ENCODE results near the gene PTPRK.

PTPRK gene

GRCh38 chr6:128062882-128063603, 457.4 kb downstream of the PTPRK start:
- DNase-seq, result no peak

- no peak for DNase-seq
These were observed 462.5 kb downstream of the PTPRK start for GRCh38 chr6:128057946-128058345.

- no peak for DNase-seq
These were observed 462.9 kb downstream of the PTPRK start for GRCh38 chr6:128057541-128057940.

GRCh38 chr6:128053109-128053508, 467.3 kb downstream of the PTPRK start:
- DNase-seq, result no peak

GRCh38 chr6:128047989-128048388, 472.4 kb downstream of the PTPRK start:
- DNase-seq, result no peak

GRCh38 chr6:128046033-128046432, 474.4 kb downstream of the PTPRK start:
- DNase-seq, result no peak

GRCh38 chr6:128039543-128039942, 480.9 kb downstream of the PTPRK start:
- DNase-seq, result no peak

GRCh38 chr6:128036808-128037570, 483.4 kb downstream of the PTPRK start:
- no peak for DNase-seq

GRCh38 chr6:128033156-128033555, 487.2 kb downstream of the PTPRK start:
- no peak for DNase-seq

GRCh38 chr6:128032042-128032441, 488.4 kb downstream of the PTPRK start:
- no peak for DNase-seq

GRCh38 chr6:128029826-128030225, 490.6 kb downstream of the PTPRK start:
- no peak for DNase-seq

GRCh38 chr6:128028183-128028582, 492.2 kb downstream of the PTPRK start:
- DNase-seq, result no peak

GRCh38 chr6:128025478-128025877, 494.9 kb downstream of the PTPRK start:
- DNase-seq, result no peak

GRCh38 chr6:128024969-128025368, 495.4 kb downstream of the PTPRK start:
- DNase-seq, result no peak

GRCh38 chr6:128024046-128024445, 496.4 kb downstream of the PTPRK start:
- no peak for DNase-seq

- DNase-seq, result no peak
These were observed 501.6 kb downstream of the PTPRK start for GRCh38 chr6:128018821-128019220.

GRCh38 chr6:128017288-128017687, 503.1 kb downstream of the PTPRK start:
- no peak for DNase-seq

GRCh38 chr6:128007658-128008057, 512.7 kb downstream of the PTPRK start:
- DNase-seq, result no peak

GRCh38 chr6:128005009-128005408, 515.4 kb downstream of the PTPRK start:
- DNase-seq, result no peak

- DNase-seq, result no peak
These were observed 520.0 kb downstream of the PTPRK start for GRCh38 chr6:128000363-128000762.

- no peak for DNase-seq
These were observed 521.4 kb downstream of the PTPRK start for GRCh38 chr6:127998985-127999384.

- no peak for DNase-seq
These were observed 522.8 kb downstream of the PTPRK start for GRCh38 chr6:127997496-127998164.

GRCh38 chr6:127996925-127997324, 523.5 kb downstream of the PTPRK start:
- no peak for DNase-seq

GRCh38 chr6:127992144-127992543, 528.3 kb downstream of the PTPRK start:
- no peak for DNase-seq
